HG02623 (cell line): Measurements from ENCODE around the gene GSE1.

Experiments
- ATAC-seq: cut with Tn5 transposase; IDR thresholded peaks from one replicate; pipeline ENCODE4 v1.9.1; 2021; ENCODE audit warnings: moderate library complexity; ENCODE audit not compliant: unreplicated experiment

Gene GSE1

GRCh38 chr16:85573696-85574641 lies 39.2 kb upstream of the GSE1 start:
- ATAC-seq, result no peak

DNA sequence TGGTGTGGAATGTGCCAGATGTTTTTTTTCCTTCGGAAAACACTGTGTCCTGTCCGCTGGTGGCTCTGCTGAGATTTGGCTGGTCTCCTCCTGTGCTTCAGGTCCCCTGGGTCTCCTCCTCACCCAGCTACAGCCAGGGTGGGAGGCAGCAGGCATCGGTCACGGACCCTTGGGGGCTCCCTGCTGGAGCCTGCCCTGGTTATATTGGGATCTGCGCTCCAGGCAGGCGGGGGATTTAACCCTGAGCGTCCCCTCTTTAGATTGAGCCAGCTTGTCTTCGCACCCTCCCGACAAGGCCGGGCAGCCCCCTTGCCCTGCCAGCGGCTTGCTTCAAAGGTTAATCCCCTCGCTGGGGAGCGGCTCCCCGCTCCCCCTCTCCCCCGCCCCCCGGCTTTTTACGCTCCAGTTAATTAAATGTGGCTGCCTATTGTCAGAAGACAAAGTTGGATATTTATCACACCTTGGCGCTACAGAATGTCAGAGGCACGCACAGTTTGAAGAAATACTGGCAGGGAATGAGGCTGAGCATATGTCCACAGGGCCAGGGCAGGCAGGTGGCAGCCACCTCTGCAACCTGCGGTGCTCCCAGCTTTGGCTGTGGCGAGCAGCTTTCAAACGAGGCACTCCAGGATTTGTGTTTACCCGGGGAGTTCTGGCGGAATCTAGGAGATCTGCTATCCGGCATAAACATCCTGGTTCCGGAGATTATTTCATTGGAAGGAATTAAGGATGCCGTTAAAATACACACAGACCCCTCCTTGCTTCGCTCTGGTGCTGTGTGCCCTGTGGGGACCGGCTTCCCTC lies 38.2 kb upstream of the GSE1 start:
- ATAC-seq, result no peak

GRCh38 chr16:85575920-85576319 lies 37.2 kb upstream of the GSE1 start:
- ATAC-seq, result no peak

- ATAC-seq, result no peak
These were observed 36.2 kb upstream of the GSE1 start for GRCh38 chr16:85576944-85577343.

GRCh38 chr16:85577899-85578598 lies 35.1 kb upstream of the GSE1 start:
- no peak for ATAC-seq

DNA sequence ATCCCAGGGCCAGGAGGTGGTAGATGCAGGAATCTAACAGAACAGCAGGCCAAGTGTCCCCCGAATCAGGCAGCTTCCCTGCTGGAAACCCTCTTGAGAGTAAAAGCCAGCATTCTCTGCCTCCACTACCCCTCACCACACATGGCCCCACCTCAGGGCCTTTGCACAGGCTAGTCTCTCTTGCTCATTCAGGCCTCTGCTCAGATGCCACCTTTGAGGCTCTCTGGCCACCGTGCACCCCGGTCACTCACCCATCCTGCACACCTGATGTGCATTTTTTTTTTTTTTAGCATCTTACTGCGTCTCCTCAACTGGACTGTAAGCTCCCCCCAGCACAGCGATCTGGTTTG lies 34.5 kb upstream of the GSE1 start:
- ATAC-seq, result no peak

- no peak for ATAC-seq
These were observed 33.9 kb upstream of the GSE1 start for GRCh38 chr16:85579191-85579590.

GRCh38 chr16:85579923-85580580 lies 33.1 kb upstream of the GSE1 start:
- no peak for ATAC-seq

- ATAC-seq, result no peak
These were observed 32.4 kb upstream of the GSE1 start for GRCh38 chr16:85580684-85581083.

- no peak for ATAC-seq
These were observed 30.7 kb upstream of the GSE1 start for GRCh38 chr16:85582229-85582991.

- ATAC-seq, result no peak
These were observed 29.5 kb upstream of the GSE1 start for GRCh38 chr16:85583491-85584181.

DNA sequence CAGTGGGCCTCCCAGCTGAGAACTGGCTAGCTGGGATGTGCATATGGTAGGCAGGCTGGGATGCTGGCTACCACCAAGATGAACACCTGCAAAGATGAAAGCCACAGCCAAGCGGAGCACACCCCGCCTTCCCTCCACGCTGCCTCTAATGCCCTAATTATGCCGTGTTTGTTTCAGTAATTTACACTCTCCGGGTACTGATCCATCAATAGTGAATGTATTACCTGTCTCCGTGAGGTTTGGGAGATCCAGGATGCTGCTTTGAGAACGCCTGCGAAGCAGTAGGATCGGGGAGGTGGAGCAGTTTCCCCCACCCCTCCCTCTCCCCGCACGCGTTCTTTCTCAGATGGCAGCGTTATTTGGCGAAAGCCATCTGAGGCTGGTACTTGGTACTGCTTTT lies 28.9 kb upstream of the GSE1 start:
- no peak for ATAC-seq

- ATAC-seq, result no peak
These were observed 28.3 kb upstream of the GSE1 start for GRCh38 chr16:85584819-85585282.

DNA sequence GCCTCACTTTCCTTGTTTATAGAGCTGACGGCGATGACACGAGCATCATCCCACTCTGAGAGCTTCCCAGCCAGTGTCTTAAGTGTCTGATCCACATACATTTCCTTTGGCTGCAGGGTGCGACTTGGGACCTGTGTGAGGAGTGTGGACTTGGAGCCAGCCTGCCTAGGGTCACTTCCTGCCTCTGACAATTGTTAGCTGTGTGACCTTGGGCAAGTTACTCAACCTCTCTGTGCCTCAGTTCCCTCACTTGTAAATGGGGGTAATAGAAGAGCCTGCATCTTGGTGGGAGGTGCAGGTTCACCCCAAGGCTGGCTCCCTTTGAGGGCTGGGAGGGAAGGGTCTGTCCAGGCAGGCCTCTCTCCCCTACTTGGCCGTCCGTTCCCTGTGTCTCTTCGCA lies 27.4 kb upstream of the GSE1 start:
- ATAC-seq, result no peak

GRCh38 chr16:85586380-85587104 lies 26.6 kb upstream of the GSE1 start:
- ATAC-seq, result no peak

GRCh38 chr16:85587762-85588556 lies 25.2 kb upstream of the GSE1 start:
- no peak for ATAC-seq

DNA sequence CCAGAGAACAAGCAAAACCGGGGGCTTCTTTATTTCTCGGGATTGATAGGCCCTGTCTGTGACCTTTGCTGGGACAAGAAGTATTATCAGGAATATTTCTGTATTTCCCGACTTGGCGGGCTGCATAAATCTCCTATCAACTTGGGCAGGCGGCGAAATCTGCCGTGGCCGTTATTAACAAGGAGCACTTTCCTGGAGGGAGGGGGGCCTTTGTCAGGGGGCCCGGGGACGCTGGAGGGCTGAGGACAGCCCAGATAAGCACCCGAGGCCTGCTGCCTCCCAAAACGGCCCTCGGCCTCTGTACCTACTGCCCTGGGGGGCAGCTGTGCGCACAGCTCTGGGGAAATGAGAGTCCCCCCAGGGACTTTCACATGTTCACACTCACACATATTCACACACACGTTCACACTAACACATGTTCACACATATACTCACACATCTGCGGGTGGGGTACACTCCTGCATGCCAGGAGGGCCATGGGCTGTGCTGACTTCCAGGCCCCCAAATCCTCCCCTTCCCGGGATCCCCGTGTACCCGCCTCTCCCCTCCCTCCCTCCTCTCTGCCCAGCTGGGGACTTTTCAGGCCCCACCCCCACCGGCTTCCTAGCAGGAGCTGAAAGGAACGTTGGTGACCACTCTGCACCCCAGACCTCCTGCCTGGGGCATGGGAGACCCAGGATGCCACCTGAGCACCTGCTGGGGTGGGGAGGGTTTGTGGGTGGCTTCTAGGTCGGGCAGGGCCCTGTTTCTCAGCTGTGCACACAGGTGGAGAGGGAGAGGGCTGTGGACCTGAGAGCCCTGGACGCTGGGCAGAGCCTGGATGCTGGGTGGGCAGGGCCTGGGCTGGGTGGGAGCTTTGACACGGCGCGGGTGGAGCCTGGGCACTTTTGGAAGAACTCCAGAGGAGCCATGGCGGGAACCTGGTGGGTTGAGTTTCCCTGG lies 24.3 kb upstream of the GSE1 start:
- ATAC-seq, result no peak
